HK-2 (cell line): ENCODE data around the gene CCT7.
"Not testable (repeated sequence)": the region's sequence is repeated elsewhere in the genome, so short reads cannot be mapped to it uniquely, and the experiment has no call there.

ENCODE experiments used
- DNase-seq: peaks from one replicate; pipeline ENCODE4 v3.0.0-alpha.2; 2018; ENCODE audit not compliant: unreplicated experiment

CCT7 gene

DNA sequence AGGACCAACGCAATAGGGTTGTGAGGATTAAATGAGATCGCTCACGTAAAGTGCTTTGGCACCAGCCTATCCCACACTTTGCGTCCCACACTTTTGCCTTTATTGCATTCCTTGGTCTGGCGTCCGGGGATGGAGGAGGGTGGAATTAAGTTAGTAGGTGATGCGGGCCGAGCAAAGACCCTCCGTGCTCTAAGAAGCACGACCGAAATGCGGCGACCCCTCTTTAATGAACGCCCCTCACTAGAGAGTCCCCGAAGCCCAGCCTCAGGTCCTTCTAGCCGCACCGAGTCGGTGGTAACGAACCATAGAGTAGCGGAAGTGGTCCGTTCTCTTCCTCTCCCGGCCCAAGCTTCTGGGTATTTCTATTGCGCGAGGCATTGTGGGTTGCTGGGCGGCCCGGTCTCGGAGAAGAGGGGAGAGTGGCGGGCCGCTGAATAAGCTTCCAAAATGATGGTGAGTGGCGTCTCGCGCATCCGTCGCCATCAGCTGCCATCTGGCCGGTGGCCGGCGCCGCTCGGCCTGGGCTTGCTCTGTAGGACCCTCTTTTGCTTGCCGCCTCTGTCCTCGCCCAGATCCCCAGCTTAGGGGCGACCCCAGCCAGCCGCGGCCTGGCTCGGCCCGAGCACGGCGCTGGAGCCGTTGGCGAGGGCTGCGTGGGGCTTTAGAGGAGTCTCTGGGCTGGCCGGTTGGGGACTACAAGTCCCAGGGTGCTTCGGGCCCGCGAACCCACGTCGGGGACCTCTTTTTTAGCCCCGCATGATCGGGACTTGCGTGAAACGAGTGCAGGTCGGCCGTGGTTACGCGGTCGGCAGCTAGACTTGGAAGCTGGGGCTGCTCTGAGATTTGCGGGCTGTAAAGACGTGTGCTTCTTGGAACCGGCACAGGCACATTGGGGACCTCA is at the start of gene CCT7:
TSS of gene CCT7 (plus strand) at position 377 of the 901 bp plus-strand sequence. CDS start at position 448, 71 bp downstream.
- DNase-seq = peak; percentile 83

DNA sequence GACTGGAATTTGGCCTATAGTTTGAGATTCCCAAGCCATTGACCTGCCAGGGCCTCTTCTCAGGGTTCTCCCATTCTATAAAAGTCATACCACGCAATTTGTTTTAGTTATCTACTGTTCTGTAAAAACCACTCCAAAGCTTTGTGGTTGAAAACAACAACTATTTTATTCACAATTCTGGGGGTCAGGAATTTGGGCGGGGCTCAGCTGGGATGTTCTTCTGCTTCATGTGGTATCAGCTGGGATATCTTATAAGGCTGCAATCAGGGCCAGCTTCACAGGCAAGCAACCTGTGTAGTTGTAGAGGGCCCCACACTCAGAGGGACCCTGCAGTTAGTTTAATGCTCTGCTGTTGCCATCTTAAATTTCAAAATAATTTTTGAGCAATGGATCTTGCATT is 48.1 kb upstream of the CCT7 start:
- DNase-seq = no peak

DNA sequence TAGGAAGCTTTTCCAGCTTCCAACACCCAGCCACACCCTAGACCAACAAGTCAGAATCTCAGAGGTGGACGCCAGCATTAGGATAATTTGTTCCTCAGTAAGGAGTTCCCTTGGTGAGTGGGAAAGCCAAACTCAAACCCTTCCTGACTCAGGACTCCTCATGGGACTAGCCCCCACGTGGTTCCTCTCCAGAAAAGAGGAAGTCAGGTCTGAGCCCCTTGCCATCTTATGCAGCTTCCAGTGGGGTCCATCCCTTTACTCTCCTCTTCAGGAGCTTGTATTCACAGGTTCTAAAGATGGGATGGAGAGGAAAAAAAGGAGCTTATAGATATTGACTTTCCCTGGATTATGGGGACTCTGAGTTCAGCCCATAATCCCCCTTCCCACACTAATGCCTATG is 46.6 kb upstream of the CCT7 start:
- DNase-seq = no peak

DNA sequence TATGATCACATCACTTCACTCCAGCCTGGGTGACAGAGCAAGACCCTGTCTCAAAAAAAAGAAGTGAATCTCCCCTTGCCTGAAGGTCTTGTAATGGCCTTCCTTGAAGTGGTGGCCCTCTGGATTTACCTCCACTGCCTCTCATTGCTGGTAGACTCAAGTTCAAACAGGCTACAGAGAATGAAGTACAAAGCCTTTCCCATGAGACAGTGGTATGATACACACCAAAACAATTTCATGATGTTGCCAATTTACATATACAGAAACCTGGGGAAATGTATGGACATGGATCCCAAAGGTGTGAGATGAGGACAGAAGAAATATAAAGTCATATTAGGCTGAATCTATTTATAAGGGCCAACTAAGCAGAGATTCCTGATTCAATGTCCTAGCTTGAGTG is 36.5 kb upstream of the CCT7 start:
- no peak for DNase-seq

DNA sequence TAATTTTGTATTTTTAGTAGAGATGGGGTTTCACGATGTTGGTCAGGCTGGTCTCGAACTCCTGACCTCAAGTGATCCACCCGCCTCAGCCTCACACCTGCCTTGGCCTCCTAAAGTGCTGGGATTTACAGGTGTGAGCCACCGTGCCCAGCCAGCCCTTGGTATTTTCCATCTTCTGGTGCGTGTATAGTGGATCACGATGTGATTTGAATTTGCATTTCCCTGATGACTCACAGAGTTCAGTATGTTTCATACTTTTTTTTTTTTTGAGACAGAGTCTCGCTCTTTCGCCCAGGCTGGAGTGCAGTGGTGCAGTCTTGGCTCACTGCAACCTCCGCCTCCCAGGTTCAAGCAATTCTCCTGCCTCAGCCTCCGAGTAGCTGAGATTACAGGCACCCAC is 33.8 kb upstream of the CCT7 start:
- not testable (repeated sequence) for DNase-seq

DNA sequence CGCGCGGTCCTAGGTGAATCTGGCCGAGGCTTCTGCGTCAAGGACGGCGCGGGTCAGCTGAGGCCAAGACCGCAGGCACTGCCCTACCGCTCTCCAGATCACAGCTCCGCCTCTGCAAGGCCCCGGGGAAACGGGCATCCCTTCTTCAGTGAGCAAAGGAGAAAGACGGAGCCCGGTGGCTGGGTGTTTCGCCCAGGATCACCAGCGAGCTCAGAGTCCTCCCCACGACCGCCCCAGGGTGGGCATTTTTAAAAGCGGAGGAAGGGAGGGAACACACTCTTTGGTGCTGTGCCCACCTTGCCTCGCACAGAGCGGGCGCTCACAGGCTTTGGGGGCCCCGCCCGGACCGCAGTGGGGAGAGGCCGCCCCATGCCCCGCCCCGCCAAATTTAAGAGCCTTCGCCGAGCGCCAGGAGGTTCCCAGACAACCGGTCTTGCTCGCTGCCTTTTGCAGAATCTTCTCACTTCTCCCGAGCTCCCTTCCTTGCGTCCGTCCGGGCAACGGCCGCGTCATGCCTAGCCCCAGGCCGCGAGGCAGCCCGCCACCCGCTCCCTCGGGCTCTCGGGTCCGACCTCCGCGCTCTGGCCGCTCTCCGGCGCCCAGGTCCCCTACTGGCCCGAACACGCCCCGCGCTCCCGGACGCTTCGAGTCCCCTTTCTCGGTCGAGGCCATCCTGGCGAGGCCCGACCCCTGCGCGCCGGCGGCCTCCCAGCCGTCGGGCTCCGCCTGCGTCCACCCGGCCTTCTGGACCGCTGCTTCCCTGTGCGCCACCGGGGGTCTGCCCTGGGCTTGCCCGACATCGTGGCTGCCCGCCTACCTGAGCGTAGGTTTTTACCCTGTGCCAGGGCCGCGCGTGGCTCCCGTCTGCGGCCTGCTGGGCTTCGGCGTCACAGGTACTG is 31.7 kb upstream of the CCT7 start, which contains the start of gene NOTO:
TSS of gene NOTO (plus strand) at position 419 of the 899 bp plus-strand sequence. CDS start at position 512, 93 bp downstream.
- DNase-seq = peak; percentile 22

DNA sequence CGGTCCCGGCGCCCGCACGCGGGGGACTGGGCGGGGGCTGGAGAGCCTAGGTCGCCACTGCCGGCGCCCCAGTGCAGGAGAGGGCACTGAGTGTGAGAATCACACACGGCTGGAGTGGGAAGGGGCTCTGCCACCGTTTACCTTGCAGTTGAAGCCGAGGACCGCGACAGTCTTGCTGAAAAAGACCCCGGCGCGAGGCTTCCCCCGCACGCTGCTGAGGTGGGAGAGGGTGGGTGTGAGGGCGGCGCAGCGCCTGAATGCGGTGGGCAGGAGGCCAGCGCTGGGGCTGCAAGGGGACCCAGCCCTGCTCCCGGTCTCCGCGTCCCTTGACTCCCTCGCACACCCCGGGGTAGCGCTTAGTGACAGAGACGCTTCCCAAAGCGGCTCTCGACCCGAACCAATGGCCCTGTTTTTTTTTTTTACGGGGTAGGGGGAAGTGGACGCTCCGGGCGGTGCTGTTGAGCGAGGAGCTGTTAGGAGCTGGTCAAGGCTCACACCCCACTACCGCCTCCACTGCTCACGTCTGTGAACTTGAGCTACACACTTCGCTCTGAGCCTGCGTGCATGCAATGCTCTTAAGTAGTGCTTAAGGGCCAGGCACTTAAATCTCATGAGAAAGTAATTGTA is 30.9 kb upstream of the CCT7 start:
- DNase-seq = no peak

DNA sequence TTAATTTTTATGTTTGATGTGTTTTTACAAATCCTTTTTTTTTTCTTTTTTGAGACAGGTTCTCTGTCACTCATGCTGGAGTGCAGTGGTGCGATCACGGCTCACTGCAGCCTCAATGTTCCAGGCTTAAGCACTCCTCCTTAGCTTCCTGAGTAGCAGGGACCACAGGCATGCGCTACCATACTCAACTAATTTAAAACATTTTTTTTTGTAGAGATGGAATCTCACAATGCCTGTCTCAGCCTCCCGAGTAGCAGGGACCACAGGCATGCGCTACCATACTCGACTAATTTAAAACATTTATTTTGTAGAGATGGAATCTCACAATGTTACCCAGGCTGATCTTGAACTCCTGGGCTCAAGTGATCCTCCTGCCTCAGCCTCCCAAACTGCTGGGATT is 28.5 kb upstream of the CCT7 start:
- DNase-seq = no peak

DNA sequence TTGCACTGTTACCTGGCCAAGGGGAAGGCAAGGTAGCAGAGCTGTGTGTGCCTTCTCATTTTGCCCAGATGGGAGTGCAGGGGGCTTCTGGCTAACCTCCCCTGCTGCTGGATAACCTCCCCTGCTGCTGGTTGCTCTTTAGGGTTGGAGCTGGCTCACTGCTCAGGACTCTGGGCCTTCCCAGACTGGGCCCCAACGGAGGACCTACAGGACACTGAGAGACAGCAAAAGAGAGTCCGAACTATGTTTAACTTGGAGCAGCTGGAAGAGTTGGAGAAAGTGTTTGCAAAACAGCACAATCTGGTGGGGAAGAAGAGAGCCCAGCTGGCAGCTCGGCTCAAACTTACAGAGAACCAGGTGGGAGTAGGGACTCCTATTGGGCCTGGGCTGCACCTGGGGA is 25.9 kb upstream of the CCT7 start:
- DNase-seq = no peak

DNA sequence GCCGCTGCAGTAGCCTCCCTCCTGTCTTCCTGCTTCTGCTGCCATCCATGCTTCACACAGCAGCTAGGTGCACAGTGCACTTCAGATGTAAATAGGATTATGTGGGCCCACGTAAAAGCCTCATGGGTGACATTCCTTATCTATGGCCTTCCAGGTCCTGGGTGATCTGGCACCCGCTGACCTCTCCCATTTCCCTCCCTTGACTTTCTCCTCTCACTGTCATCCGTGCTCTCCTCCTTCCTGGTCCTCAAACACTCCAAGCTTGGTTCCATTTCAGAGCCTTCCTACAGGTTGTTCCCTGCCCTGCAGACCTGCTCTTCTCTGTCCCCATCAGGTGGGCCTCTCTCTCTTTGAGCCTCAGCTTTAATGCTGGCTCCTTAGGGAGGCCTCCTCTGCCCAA is 24.1 kb upstream of the CCT7 start:
- DNase-seq = no peak

DNA sequence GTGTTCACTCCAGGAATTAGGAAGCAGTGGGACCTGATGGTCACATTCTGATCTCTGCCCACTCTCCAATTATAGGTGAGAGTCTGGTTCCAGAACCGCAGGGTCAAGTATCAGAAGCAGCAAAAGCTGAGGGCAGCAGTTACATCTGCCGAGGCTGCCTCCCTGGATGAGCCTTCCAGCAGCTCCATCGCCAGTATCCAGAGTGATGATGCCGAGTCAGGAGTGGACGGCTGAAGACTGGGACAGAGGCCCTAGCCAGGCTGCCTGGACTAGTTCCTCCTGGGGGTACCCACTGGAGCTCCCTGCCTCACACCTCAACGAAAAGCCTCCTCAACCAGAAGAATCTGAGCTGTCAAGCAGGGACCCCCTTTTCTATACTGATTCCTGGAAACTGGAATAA is 23.4 kb upstream of the CCT7 start:
- no peak for DNase-seq

DNA sequence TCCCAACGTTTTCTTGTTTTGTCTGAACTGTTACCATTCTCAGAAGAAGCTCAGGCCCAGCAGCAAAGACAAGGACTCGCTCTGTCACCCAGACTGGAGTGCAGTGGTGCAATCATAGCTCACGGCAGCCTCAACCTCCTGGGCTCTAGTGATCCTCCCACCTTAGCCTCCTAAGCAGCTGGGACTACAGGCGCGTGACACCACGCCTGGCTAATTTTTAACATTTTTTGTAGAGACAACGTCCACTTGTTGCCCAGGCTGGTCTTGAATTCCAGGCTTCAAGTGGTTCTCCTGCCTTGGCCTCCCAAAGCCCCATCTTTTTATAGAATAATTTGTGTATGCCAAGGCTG is 22.0 kb upstream of the CCT7 start:
- no peak for DNase-seq

DNA sequence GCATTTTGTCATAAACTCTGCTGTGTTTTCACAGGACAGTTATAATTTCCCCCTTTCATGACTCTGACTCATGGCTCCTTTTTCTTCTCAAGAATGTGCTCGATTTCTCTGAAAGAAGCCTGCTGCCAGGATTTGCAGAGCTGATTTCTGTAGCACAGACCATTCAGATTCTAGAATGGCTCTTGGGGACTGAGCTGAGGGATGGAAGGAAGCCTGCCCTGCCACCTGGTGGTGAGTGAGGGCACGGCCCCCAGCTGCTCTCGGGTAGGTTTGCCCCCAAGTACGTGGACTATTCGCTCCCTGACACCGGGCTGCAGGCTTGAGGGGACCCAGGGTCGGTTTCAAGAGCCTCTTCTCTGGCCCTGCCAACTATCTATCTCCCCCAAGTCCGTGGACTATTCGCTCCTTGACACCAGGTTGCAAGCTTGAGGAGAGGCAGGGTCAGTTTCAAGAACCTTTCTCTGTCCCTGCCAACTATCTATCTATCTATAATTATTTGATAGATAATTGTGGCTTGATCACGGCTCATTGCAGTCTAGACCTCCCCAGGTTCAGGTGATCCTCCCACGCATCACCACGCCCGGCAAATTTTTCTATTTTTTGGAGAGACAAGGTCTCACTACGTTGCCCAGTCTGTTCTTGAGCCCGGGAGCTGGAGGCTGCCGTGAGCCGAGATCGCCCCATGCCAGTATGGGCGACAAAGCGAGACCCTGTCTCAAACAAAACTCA is 21.5 kb upstream of the CCT7 start:
- DNase-seq = peak; percentile 69

DNA sequence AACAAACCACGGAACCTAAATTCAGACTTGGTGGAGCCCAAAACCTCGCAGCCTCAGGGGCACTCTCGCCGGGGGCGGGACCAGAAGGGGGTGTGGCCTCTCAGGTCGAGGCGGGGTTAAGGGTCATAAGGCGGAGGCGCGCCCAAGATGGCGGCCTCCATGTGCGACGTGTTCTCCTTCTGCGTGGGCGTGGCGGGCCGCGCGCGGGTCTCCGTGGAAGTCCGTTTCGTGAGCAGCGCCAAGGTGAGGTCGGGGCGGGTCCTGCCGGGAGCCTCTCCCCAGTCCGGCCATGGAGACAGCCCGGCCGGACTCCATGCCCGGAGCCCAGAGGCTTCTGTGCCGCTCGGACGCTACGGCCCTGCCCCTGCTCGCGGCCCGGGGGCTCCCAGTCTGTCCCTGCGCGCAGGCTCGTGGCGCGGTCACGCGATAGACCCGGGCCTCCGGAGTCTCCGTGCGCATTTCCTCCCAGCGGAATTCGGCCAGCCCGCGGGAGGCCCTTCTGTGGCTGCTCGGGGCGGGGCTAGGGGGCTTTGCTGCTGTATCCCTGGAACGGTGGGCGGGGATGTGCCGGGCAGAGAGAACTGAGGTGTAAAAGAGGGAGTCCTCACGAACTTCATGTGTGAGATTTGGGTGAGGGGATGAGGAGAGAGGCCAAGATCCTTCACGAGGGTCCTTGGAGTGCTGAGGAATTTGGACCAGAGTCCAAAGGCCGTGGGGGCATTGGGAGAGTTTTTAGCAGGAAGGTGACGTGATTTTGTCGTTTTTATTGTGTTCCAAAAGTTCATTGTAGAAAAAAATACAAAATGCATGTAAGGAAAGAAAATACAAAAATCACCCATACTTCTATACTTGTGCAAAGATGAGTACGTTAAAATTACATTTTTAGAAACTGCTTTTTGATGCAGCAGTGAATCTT is 19.7 kb upstream of the CCT7 start, which contains the start of gene SMYD5:
TSS of gene SMYD5 (plus strand) at position 126 of the 916 bp plus-strand sequence. CDS start at position 148, 22 bp downstream.
- DNase-seq = peak; percentile 78

DNA sequence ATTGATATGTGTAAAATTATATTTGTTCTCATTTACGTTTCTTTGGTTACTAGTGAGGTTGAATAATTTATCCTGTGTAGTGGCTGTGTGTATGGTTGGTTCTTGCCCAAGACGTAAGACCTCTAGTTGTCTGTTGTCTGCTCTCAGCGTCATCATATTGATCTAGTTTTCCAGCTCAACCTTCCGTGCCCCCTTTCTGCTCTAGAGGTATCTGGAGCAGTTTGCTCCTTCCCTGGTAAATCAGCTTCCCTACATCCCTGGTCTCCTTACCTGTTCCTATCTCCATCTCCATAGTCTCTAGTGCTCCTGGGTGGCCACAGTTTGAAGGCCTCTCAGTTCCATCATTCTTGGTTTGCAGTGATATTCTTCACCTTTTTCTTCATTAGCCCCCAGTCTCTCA is 18.9 kb upstream of the CCT7 start:
- DNase-seq = no peak

DNA sequence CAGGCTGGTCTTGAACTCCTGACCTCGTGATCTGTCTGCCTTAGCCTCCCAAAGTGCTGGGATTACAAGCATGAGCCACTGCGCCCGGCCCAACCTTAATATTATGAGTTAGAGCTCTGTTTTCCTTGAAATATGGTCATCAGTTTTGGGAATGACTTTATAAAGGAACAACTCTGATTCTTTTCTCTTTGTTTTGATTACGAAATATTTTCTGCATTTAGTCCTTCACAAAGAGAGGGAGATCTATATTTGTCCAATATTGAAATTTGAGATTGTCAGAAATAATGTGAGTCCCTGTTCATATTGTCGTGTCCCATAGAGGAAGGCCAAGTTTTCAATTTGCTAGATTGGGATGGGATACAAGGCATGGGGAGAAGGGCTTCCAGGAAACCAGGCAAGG is 16.9 kb upstream of the CCT7 start:
- DNase-seq = no peak

DNA sequence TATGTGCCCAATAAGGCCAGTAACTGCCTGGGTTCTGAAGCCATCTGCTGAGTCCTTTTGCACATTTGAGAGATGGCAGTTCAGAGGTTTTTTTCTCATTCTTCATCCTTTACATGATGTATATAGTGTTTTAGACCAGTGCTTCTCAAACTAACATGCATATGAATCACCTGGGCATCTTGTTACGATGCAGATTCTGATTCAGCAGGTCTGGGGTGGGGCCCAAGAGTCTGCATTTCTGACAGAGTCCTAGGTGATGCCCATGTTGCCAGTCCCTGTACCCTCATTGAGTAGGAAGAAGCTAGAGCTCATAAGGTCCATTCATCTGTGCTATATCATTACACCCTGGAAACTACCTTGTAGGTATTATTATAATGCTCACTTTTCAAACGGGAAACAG is 16.3 kb upstream of the CCT7 start:
- DNase-seq = no peak

DNA sequence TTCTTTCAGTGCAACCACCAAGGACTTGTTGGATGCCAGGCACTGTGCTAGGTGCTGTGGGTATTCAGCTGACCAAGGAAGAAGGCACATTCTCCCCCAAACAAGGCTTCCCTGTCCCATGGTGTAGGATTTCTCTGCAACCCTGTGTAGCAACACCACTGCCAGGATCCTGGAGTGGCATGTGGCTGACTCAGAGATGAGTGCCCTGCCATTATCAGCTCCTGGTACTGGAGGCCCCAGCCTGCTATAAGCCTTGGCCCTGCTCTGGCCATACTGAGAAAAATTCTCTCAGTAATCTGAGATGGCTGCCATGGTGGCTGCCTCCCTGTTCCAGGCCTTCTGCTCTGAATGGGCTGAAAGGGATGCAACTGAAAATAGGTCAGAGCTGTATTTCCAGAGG is 15.8 kb upstream of the CCT7 start:
- DNase-seq = no peak

DNA sequence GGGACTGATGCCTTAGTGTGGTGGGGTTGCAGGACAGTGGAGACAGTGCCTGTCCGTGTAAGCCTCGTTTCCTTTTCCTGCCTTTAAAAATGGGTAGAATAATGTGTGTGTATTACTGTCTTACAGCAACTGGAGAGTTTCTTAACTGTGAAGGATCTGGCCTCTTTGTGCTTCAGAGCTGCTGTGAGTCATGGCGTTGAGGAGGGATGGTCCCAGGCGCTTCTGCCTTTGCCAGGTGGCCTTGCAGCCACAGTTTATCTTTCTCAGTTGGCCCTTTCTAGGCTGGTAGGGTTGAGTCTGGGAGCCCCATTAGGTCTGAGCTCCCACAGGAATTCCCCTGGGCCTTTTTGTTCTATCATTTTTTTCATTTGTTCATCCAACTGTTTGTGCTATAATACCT is 10.3 kb upstream of the CCT7 start:
- DNase-seq = no peak
